Germinal center (tissue), 1 donor: ENCODE measurements around the gene GUCY1A2.
"Not testable (repeated sequence)": the region's sequence is repeated elsewhere in the genome, so short reads cannot be mapped to it uniquely, and the experiment has no call there.

ENCODE experiments used
- DNase-seq: peaks from one replicate; pipeline ENCODE4 v3.0.0; 2012; ENCODE audit warnings: mixed read lengths, low spot score

The GUCY1A2 gene

DNA sequence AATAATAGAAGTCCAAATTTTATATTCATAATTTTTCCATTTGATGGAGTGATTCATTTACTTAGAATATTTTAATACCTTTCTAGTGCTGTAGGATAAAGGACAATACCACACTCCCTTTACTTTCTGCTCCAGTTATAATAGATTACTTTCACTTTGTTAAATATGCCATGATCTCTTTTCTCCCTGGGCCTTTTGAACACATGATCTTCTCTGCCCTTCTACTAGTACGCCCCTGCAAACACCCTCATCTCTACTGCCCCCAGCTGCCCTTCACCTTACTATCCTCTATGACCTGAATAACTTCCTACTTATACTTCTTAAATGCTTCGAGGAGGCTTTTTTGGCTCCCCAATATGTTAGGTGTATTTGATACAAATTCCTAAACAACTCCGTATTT lies 177.3 kb downstream of the GUCY1A2 start:
- no peak for DNase-seq

DNA sequence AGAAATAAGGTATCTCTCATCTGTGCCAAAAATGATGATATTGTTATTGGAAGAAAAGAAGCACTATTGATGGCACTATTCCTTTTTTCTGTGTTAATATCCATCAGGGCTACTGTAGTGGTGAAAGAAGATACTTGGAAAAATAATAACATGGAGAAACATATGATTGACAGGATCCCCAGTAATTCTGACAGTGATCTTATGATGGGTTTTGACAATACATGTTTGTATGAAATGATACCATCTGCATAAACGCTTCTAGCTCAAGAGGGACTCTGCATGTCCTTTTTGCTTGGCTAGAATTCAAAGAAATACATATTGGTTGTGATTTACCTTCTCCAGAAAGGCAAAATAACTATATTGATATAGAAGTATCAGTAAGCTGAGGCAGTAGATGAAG lies 178.1 kb downstream of the GUCY1A2 start:
- DNase-seq = no peak

DNA sequence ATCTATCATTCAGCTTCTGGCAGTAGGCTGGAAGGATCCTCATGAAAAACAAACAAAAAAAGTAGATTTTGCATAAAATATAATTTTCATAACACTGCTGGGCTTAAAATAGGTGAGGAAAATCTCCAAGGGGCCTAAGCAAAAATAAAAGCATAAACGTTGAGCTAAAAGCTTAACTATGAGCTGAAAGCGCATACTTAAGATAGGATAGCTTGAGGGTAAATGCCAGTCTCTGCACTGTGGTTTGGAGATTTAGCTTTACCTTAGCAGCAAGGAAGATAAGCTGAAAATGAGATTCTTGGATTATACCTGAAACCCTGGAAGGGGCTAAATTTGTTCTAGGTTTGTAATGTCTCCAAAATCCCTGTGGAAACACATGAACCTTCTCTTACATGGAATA lies 183.7 kb downstream of the GUCY1A2 start:
- DNase-seq = no peak

DNA sequence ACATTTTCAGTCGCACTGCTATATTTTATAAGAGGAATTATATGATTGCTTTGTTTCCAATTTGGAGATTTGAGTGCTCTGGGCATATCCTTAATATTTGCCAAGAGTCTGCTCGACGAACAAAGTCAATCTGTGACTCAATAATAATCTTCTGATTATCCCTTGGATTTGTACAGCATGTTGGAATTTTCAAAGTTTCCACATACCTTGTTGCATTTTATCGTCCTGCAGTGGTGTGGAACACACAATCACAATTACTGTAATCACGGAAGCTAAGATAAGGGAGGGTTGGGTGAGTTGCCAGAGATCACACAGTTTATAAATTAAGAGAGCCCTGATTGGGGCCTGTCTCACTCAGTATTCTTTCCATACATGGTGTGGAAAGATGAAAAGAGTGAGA lies 189.3 kb downstream of the GUCY1A2 start:
- DNase-seq = no peak

DNA sequence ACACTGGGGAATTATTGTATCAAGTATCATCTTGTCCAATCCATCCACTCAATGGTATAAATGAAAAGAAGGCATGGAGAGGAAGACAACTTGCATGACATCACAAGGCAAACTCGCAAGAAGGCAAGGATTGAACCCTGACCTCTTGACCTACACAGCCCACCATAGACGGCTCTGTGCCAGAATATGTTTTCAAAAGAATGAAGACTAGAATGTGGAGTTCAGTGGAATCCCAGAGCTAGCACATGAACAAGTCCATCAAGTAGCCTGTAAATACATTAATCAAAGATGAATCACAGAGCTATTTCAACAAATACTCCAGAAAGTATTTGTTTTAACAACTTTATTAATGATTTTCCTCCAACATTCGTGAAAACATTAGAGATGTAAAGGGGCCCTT lies 189.7 kb downstream of the GUCY1A2 start:
- DNase-seq = no peak

DNA sequence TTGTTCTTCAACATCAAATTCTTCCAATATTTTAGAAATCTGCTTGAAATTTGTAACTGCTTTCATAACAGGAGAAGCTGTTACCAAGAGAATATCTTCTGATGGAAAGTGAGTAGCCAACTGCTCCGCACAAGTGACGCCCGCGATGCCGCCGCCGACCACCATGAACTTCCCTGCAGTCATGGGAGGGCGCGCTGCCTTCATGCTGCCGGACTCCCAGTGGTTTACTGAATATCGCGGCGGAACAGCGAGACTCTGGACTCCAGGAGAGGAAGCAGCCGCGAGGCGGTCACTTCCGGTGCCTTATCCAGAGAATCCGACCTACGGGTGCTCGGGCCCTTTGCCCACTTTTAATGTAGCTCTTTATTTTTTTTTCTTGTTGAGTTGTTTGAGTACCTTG lies 190.6 kb downstream of the GUCY1A2 start:
- DNase-seq = no peak

DNA sequence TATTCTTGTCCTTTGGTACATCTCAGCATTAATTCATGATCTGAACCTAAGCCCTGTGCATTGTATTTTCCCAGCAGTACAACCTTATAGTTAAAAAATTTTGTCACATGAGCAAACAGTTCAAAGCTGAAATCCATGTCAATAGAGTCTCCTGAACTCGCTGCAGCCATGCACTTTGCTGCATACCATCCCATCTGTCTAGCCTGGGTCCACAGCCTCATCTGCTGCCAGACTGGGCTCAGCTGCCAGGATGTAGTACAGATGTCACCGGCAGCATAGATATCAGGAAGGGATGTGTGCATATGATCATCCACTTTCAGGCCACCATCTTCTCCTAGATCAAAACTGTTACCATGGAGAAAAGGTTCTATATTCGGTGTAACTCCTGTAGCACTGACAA lies 191.7 kb downstream of the GUCY1A2 start:
- DNase-seq = not testable (repeated sequence)

DNA sequence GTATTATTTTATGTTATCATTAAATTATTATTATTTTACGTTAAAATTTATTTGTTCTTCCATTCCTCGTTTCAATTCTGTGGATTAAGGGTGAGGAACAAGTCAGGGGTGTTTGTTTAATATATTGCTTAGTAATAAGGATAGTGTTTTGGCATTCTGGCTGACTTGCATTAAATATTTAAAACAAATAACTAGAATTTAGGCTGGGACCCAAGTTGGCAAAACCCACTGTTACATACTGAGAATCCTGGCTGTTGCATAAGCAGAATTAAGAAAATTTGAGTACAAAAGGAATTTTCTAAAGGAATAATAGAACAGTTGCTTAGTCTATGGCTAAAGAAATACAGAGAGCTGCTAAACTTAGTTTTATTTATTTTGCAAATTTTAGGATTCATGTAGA lies 196.4 kb downstream of the GUCY1A2 start:
- no peak for DNase-seq

DNA sequence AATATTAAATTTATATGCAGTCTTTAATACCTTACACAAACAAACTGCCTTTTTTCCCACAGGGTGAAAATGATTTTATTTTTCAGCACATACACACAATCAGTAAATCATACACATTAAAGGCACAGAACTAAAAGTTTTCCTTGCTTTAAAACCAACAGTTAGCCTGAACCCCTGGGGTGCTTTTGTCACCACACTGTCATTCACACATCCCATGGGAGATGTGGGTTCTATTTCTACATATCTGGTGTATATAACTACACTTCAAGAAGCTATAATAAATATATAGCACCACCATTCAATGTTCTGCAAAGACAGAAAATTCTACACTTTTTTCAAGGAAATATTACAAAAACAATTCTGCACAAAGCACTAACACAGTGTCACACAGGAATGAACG lies 197.0 kb downstream of the GUCY1A2 start:
- no peak for DNase-seq

DNA sequence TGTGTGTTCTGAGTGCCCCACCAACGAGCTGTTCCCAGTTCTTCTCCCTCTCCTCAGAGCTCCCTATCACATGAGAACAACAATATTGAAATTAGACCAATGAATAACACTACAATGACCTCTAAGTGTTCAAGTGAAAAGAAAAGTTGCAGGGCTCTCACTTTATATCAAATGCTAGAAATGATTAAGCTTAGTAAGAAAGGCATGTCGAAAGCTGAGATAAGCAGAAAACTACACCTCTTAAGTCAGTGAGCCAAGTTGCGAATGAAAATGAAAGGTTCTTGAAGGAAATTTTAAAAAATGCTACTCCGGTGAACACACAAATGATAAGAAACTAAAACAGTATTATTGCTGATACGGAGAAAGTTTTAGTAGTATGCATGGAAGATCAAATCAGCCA lies 199.8 kb downstream of the GUCY1A2 start:
- no peak for DNase-seq

DNA sequence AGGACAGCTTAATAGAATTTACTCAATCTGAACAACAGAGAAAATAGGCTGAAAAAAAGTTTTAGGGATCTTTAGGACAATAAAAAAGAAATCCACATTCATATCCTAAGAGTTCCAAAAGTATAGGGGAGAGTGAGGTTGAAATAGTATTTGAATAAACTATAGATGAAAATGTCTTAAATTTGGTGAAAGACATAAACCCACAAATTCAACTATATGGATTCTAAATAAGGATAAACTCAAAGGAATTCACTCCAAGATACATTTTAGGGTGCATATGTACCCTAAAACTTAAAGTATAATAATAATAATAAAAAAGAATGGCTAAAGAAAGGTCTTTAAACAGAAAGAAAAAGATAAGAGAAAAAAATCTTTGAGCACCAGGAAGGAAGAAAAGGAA lies 203.1 kb downstream of the GUCY1A2 start:
- no peak for DNase-seq

DNA sequence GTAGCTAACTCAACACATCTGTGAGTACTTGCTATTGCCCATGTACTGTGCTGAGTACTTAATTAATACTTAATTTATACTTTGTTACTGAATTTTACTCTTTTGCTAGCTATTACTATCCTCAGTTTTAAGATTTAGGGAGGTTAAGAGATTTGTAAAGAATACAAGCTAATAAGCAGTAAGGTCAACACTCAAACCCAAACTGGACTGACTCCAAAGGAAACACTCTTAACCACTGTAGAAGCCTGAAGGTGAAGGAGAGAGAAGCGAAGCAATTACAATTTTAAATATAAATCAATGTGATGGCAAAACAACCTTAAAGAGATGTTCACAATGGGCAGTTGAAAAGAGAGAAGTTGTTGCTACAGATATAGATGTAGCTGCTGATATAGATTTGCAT lies 204.5 kb downstream of the GUCY1A2 start:
- DNase-seq = no peak

DNA sequence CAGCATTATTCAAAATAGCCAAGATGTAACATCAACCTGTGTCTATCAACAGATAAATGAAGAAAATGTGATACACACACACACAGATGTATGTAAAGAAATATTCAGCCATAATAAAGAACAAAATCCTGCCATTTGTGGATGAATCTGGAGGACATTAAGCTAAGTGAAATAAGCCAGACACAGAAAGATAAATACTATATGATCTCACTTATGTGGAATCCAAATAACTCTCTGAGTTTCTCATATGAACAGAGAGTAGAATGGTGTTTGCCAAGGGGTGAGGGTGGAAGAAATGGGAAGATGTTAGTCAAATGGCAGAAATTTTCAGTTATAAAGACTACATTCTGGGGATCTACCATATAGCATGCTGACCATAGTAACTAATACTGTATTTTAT lies 224.2 kb downstream of the GUCY1A2 start:
- no peak for DNase-seq

DNA sequence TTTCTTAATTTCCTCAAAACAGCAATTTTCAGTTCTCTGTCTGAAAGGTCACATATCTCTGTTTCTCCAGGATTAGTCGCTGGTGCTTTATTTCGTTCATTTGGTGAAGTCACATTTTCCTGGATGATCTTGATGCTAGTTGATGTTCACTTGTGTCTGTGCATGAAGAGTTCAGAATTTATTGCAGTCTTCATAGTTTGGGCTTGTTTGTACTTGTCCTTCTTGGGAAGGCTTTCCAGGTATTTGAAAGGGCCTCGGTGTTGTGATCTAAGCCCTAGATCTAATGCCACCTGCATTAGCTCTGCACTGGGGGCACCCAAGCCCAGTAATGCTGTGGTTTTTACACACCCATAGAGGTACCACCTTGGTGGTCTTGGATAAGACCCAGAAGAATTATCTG lies 228.9 kb downstream of the GUCY1A2 start:
- no peak for DNase-seq

DNA sequence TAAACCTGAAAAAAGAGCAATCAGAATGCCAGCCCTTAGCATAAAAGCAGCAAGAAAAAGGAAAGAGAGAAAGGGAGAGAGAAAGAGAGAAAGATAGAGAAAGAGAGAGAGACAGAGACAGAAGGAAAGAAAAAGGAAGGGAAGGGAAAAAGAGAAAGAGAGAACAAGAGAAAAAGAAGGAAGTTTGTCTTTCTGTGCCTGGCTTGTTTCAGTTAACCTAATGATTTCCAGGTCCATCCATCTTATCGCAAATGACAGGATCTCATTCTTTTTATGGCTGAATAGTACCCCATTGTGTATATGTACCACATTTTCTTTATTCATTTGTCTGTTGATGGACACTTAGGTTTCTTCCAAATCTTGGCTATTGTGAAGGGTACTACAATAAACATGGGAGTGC lies 230.8 kb downstream of the GUCY1A2 start:
- DNase-seq = no peak

DNA sequence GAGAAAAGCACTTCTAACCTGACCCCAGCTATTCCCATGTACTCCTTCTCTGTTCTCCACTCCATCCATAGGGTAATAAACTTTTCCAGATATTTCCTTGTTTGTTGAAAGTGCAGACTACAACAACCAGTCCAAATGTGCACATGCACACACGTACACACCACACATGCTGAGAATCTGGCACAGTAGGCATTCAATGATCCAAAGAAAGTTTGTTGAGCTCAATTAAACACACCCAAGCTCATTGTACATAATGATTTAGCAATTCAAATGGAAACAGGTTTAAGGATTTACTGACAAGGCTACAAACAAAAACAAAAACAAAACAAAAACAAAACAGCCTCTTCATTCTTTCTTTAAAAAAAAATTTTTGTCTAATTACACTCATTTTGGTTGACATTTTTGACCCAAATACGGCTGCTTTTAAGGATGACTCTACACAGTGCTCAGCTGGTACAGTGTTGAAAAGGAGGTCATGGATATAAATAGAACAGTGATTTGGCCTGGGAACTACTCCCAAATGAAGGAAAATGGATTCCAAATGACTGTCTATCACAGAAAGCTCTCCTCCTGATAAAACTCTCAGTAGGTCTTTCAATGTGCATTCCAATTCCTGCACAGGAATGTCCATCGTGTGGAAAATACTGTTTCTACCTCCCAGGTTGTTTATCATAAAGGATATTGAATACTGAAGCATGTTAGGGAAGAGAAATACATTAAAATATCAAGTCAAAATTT lies 232.2 kb downstream of the GUCY1A2 start:
- DNase-seq = no peak

DNA sequence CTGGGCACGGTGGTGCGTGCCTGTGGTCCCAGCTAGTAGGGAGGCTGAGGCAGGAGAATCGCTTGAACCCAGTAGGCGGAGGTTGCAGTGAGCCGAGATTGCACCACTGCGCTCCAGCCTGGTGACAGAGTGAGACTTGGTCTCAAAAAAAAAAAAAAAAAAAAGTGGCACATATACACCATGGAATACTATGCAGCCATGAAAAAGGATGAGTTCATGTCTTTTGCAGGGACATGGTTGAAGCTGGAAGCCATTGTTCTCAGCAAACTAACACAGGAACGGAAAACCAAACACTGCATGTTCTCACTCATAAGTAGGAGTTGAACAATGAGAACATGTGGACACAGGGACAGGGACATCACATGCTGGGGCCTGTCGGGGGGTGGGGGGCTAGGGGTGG lies 241.0 kb downstream of the GUCY1A2 start:
- DNase-seq = not testable (repeated sequence)

DNA sequence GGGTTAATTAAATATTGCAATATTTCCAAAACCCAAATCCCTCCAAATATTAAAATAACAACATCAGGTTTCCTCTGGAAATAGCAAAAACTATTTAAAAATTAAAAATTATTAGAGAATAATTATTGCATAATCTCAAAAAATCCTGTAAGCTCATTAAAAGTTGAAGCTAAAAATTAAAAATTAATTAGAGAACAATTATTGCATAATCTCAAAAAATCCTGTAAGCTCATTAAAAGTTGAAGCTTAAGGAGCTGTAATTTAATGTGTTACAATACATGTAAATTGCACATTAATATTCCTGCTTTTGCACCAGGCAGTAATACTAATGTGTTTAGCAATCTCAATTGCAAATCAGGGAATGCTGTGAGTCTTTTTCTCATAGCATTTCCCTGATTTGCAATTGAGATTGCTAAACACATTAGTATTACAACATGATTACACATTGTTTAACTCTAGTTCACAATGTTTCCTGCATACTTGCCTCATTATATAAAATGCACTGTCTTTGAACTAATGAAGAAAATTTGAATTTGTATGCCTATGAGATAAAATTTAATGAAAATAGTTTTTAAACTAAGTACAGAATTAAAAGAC lies 247.7 kb downstream of the GUCY1A2 start:
- DNase-seq = no peak

DNA sequence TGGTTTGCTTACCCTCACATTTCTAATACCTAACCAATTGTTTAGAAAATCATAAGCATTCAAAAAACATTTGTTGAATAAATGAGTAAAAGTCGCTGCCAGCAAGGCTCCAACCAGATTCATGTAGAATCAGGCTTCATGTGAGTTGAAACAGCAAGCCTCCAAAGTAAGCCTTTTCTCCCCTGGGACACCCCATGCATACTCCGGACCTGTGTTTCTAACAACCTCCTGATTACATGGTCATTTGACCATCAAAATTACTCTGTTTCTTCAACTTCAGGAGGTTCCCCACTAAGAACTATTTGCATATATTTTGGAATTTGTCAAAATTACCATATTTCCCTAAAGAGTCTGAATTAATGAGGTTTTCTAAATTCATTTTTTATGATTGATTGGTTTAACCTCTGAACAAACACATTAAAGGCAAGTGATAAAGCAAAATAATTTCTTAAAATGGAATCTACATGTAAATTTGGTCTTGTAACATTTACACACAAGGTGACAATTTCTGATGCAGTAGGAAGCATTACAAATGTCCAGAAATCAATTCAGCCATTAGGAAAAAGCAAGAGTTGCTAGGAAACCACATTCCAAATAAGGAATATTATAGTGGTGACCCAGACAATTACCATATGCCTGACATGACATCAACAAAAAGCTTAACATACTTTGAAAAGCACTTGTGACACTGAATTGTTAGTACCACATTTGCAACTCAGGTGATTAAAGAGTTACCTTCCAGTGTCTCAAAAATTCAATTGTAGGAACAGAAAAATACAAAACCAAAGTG lies 252.6 kb downstream of the GUCY1A2 start:
- DNase-seq = no peak

DNA sequence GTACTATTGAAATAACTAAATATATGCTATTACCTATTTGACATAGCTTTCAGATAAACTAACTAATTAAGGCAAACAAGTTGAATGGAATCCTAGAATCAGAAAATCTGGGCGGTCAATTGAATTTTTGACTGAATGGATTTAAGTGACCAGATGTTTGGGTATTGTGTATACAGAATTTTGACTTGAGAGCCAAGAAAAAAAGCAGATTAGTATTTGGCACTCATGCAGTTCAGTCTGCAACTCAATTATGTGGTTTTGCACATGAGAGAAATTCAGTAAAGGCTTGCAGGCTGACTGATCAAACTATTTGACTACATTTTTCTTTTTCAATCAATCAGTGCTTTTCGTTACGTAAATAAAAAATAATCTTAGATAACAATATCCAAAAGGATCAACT lies 254.8 kb downstream of the GUCY1A2 start:
- DNase-seq = no peak

DNA sequence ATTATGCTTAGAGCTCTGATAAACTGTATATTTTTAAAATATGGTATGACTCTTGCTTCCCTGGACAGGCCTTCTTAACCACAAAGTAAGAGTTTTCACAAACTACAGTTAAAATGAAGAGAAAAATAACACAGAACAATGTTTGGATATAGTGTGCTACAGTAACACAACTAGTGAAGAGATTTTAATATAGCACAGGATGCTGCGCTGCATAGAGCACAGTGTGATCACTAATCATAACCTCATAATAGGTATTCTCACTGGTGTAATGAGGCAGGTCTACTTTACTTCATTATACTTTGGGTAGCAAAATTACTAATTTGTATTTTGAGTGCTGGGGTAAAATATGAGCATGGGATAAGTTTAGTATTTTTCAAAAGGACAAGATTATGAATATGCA lies 256.5 kb downstream of the GUCY1A2 start:
- no peak for DNase-seq

DNA sequence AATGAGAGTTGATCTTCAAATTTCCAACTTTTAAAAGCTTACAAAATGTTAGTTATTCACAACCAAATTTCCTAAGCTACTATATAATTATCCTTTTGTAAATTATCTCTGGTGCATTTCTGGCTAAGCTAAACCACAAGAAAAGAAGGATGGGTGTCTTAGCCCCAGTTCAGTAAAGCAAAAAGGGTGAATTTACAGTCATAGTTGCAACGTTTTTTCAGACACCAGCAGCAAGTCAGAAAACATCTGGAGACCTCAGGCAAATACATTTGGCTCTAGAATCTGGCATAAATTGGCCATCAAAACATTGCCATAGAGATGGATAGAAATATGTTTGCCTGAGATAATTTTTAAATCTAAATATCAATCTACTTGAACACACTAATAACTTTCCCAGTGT lies 257.0 kb downstream of the GUCY1A2 start:
- no peak for DNase-seq

DNA sequence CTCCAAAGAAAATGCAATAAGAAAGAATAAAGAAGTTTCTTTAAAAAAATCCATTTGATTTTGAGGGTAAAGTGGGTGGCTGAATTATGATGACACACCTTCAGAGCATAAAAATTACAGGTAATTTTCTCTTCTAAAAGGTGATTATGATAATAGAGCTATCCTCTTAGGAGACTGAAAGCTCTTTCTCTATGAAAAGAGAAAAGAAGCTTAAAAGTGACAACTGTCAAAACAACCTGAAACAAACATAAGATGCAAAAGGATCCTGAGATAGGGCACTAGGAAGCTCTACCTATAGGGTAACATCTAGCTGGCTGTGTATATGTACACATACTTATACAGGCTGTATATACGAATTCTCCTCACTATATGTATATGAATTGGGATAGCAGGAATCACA lies 270.2 kb downstream of the GUCY1A2 start:
- no peak for DNase-seq
